CD4-positive, alpha-beta T cell (primary cell): ENCODE measurements around the gene FIZ1. TPM values are rescaled to one million over a fixed set of nuclear protein-coding genes. Genes with fewer than 3 reads are reported as not detected.

Source experiments
- ATAC-seq: fragments of 200-7000 bp; cut with Tn5 transposase; one replicate; pipeline ENCODE4 v1.10.0; 2022; ENCODE audit warnings: mild to moderate bottlenecking; ENCODE audit not compliant: poor library complexity
- CTCF ChIA-PET: fragments of 350-600 bp; sonication (Branson Sonifier 250); formaldehyde crosslinking; loops from one replicate; lab custom pipeline; 2021; ENCODE audit warnings: antibody characterized with exemption, inconsistent platforms; lab: Charles Lee
- POLR2A ChIA-PET: fragments of 350-600 bp; sonication (Branson Sonifier 250); formaldehyde crosslinking; loops from one replicate; lab custom pipeline; 2021; ENCODE audit warnings: antibody characterized with exemption, inconsistent platforms; lab: Charles Lee
- DNase-seq, 14 experiments: peaks; one replicate each; pipeline ENCODE4 v3.0.0-alpha.2; 2013 to 2020; ENCODE audit warnings: mixed read lengths in 2 of 14
- H3K27ac ChIP-seq, 2 donors: one replicate each; pipeline versions ENCODE4 v1.5.1 to v1.7.0; 2013; ENCODE audit warnings: low read length in 2 of 2, low read depth in 1 of 2, mild to moderate bottlenecking in 1 of 2
- H3K27me3 ChIP-seq, 2 experiments: 1 replicate in 1 of 2; 2 replicates in 1 of 2; pipeline versions ENCODE4 v1.6.1 to v1.7.0; 2013; ENCODE audit warnings: low read length in 2 of 2, control low read depth in 1 of 2, mild to moderate bottlenecking in 1 of 2, moderate library complexity in 1 of 2; ENCODE audit not compliant: insufficient read depth in 2 of 2, control insufficient read depth in 1 of 2
- H3K36me3 ChIP-seq: one replicate; pipeline ENCODE4 v1.6.1; 2013; ENCODE audit warnings: low read length, control low read depth; ENCODE audit not compliant: insufficient read depth
- H3K4me1 ChIP-seq: one replicate; pipeline ENCODE4 v1.6.1; 2013; ENCODE audit warnings: low read length, control low read depth; ENCODE audit not compliant: insufficient read depth
- H3K4me3 ChIP-seq: one replicate; pipeline ENCODE4 v1.5.1; 2013; ENCODE audit warnings: mild to moderate bottlenecking, low read length, moderate library complexity
- H3K9me3 ChIP-seq, 2 experiments: 1 replicate in 1 of 2; 2 replicates in 1 of 2; pipeline versions ENCODE4 v1.6.1 to v1.7.0; 2013; ENCODE audit warnings: low read length in 2 of 2, mild to moderate bottlenecking in 2 of 2, control low read depth in 1 of 2, moderate library complexity in 1 of 2; ENCODE audit not compliant: control insufficient read depth in 1 of 2, insufficient read depth in 1 of 2
- H3K27ac Mint-ChIP-seq: one replicate; pipeline ENCODE4 v1.8.0; 2020; ENCODE audit warnings: mixed read lengths
- H3K27me3 Mint-ChIP-seq: one replicate; pipeline ENCODE4 v1.8.0; 2021; ENCODE audit warnings: mixed read lengths
- H3K36me3 Mint-ChIP-seq: one replicate; pipeline ENCODE4 v1.8.0; 2021; ENCODE audit warnings: low read depth, mixed read lengths
- H3K4me1 Mint-ChIP-seq: one replicate; pipeline ENCODE4 v1.8.0; 2021; ENCODE audit warnings: low read depth, mixed read lengths
- H3K4me3 Mint-ChIP-seq: one replicate; pipeline ENCODE4 v1.8.0; 2020; ENCODE audit warnings: mild to moderate bottlenecking, mixed read lengths
- H3K9me3 Mint-ChIP-seq: one replicate; pipeline ENCODE4 v1.8.0; 2020; ENCODE audit warnings: mixed read lengths
- intact Hi-C, 2 experiments: fragments of 100-400 bp; cut with DNase I in 1 of 2; cut with micrococcal nuclease in 1 of 2; formaldehyde crosslinking; loops; one replicate each; pipeline versions ENCODE4 v1.15.1 to v1.9.0; 2023 to 2025; cut with DNase I, micrococcal nuclease
- total RNA-seq, 174 experiments: library from RNA in 2 of 174; stranded (reverse) in 2 of 174; gene quantifications; one replicate each; pipeline ENCODE4 v1.2.3 and lab custom pipeline; 2021 to 2026
- TF ChIP-seq, protein P1 (sequence below): fragments of 200-600 bp; IDR thresholded peaks from one replicate; pipeline ENCODE4 v1.8.0; 2022; ENCODE audit warnings: antibody characterized with exemption, mild to moderate bottlenecking

The FIZ1 gene
- total RNA-seq, 2 experiments from 2014 or later: 5.5 to 7.3 TPM

DNA sequence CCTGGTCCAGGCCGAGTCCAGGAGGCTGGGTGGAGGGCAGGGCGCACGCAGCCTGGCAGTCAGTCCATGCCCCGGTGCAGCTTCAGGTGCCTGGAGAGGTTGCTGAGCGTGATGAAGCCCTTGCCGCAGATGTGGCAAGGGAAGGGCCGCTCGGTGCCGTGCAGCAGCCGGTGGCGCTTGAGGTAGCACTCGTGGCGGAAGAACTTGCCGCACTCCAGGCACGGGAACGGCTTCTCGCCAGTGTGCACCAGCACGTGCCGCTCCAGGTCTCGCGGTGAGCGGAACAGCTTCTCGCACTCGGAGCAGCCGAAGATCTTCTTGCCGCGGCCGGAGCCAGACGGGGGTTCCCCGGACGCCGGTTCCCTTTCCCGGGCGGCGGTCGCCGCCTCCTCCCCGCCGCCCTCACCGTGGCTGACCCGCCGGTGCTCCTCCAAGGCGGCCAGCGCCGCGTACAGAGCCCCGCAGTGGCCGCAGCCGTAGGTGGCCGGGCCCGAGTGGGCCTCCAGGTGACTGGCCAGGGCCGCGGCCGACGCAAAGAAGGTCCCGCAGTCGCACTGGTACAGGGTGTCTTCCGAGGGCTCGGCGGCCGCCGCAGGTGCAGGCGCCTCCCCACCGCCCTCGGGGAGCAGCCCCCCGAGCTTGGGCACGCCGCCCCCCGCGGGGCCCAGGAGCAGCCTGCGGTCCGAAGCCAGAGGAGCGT, 6.8 kb downstream of the FIZ1 start:
- Histone ChIP-seq H3K27ac (no peak overlapping the region), H3K36me3 (peaks cover 29% of the 10 kb centered on the region), H3K4me3 (no peak overlapping the region), H3K4me1 (peaks cover 8% of the 10 kb centered on the region), H3K9me3 (no peaks in the 10 kb centered on the region), H3K27me3 (no peaks in the 10 kb centered on the region)
- H3K27ac Mint-ChIP-seq: no peak overlapping the region
- ATAC-seq: no peak
- DNase-seq: peak in 1 of 14 experiments; percentile 22
- POLR2A ChIA-PET: no interaction called here
- no peak overlapping the region for H3K4me3 Mint-ChIP-seq
- peaks cover 14% of the 10 kb centered on the region for H3K4me1 Mint-ChIP-seq
- no peaks in the 10 kb centered on the region for H3K9me3 Mint-ChIP-seq
- TF ChIP-seq, protein P1, sequence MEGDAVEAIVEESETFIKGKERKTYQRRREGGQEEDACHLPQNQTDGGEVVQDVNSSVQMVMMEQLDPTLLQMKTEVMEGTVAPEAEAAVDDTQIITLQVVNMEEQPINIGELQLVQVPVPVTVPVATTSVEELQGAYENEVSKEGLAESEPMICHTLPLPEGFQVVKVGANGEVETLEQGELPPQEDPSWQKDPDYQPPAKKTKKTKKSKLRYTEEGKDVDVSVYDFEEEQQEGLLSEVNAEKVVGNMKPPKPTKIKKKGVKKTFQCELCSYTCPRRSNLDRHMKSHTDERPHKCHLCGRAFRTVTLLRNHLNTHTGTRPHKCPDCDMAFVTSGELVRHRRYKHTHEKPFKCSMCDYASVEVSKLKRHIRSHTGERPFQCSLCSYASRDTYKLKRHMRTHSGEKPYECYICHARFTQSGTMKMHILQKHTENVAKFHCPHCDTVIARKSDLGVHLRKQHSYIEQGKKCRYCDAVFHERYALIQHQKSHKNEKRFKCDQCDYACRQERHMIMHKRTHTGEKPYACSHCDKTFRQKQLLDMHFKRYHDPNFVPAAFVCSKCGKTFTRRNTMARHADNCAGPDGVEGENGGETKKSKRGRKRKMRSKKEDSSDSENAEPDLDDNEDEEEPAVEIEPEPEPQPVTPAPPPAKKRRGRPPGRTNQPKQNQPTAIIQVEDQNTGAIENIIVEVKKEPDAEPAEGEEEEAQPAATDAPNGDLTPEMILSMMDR: no peak
- CTCF ChIA-PET: no interaction called here
- intact Hi-C loops: no loop called here
- no peaks in the 10 kb centered on the region for H3K27me3 Mint-ChIP-seq
- H3K36me3 Mint-ChIP-seq: peaks cover 33% of the 10 kb centered on the region

DNA sequence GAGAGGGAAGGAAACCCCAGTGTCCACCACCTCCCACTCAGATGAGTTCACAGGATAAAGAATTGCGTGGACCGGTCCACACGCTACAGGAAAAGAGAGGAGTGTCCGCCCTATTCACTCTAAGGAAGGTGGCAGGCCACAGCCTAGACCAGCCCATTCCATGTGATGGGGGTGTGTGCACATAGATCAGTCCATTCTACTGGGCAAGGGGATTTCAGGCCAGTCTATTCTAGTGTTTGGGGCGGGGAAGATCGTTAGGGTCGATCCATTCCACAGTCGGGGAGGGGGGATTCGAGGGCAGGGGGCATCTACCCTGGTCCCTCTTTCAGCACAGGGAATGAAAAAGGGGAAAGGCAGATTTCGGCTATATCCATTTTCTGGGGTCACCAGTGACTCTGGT, 7.8 kb downstream of the FIZ1 start:
- peaks cover 27% of the 10 kb centered on the region for H3K36me3 ChIP-seq
- ATAC-seq: no peak
- POLR2A ChIA-PET: no interaction called here
- TF ChIP-seq, protein P1: no peak
- no peaks in the 10 kb centered on the region for H3K27me3 ChIP-seq
- peak in 1 of 14 experiments; percentile 2 for DNase-seq
- no peak overlapping the region for H3K4me3 ChIP-seq
- Mint-ChIP-seq H3K27ac (no peak overlapping the region), H3K9me3 (no peaks in the 10 kb centered on the region), H3K27me3 (no peaks in the 10 kb centered on the region), H3K4me1 (peaks cover 24% of the 10 kb centered on the region), H3K36me3 (peaks cover 25% of the 10 kb centered on the region), H3K4me3 (no peak overlapping the region)
- intact Hi-C loops: no loop called here
- no peaks in the 10 kb centered on the region for H3K9me3 ChIP-seq
- H3K4me1 ChIP-seq: peaks cover 18% of the 10 kb centered on the region
- H3K27ac ChIP-seq: no peak overlapping the region
- CTCF ChIA-PET: no interaction called here

DNA sequence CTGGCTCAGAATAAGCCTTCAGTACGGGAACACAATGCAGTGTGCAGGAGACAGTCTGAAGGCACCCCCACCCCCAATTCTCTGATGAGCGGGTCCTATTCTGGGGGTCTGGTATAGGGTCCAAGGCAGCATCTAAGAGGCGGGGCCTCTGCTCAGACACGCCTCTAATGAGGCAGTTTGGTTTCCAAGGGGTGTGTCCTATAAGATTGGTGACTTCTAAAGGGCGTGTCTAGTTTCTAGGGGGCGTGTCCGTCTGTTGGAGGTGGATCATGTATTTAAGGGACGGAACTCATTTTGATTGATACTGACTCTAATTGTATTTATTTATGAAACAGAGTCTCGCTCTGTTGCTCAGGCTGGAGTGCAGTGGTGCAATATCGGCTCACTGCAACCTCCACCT, 8.7 kb downstream of the FIZ1 start:
- Histone ChIP-seq H3K4me3 (no peak overlapping the region), H3K36me3 (peaks cover 19% of the 10 kb centered on the region), H3K9me3 (no peaks in the 10 kb centered on the region), H3K4me1 (peaks cover 28% of the 10 kb centered on the region), H3K27ac (no peak overlapping the region), H3K27me3 (no peaks in the 10 kb centered on the region)
- CTCF ChIA-PET: no interaction called here
- Mint-ChIP-seq H3K36me3 (peaks cover 16% of the 10 kb centered on the region), H3K27ac (no peak overlapping the region), H3K4me1 (peaks cover 33% of the 10 kb centered on the region), H3K4me3 (no peak overlapping the region), H3K9me3 (no peaks in the 10 kb centered on the region), H3K27me3 (no peaks in the 10 kb centered on the region)
- ATAC-seq: no peak
- POLR2A ChIA-PET: no interaction called here
- TF ChIP-seq, protein P1: no peak
- no peak for DNase-seq
- intact Hi-C loops: no loop called here
